Ishikawa (cell line): ENCODE results near the gene CDH13.

Experiments
- CEBPB ChIP-seq: IDR thresholded peaks from 2 replicates; pipeline ENCODE4 v1.6.1; 2012
- CREB1 ChIP-seq: IDR thresholded peaks from 2 replicates; pipeline ENCODE4 v1.6.1; 2012; ENCODE audit warnings: low read depth
- EP300 ChIP-seq: IDR thresholded peaks from 2 replicates; pipeline ENCODE4 v1.6.1; 2012; ENCODE audit warnings: borderline replicate concordance
- FOXM1 ChIP-seq: IDR thresholded peaks from 2 replicates; pipeline ENCODE4 v1.6.1; 2012; ENCODE audit warnings: low read depth, borderline replicate concordance
- NFIC ChIP-seq: IDR thresholded peaks from 2 replicates; pipeline ENCODE4 v1.6.1; 2012
- RAD21 ChIP-seq: IDR thresholded peaks from 2 replicates; pipeline ENCODE4 v1.6.1; 2012; ENCODE audit warnings: low read depth
- TAF1 ChIP-seq: IDR thresholded peaks from 2 replicates; pipeline ENCODE4 v1.6.1; 2012; ENCODE audit warnings: low read depth, mild to moderate bottlenecking
- TCF12 ChIP-seq: IDR thresholded peaks from 2 replicates; pipeline ENCODE4 v1.6.1; 2012; ENCODE audit warnings: low read depth
- TEAD4 ChIP-seq: IDR thresholded peaks from 2 replicates; pipeline ENCODE4 v1.6.1; 2012
- YY1 ChIP-seq: IDR thresholded peaks from 2 replicates; pipeline ENCODE4 v1.6.1; 2012; ENCODE audit warnings: low read depth
- TF ChIP-seq, protein P1 (sequence below): IDR thresholded peaks from 2 replicates; pipeline ENCODE4 v1.6.1; 2012; ENCODE audit warnings: low read depth, mild to moderate bottlenecking
- TF ChIP-seq, protein P2 (sequence below): IDR thresholded peaks from 2 replicates; pipeline ENCODE4 v1.6.1; 2012
- TF ChIP-seq, protein P3 (sequence below): IDR thresholded peaks from 2 replicates; pipeline ENCODE4 v1.6.1; 2012

DNA sequence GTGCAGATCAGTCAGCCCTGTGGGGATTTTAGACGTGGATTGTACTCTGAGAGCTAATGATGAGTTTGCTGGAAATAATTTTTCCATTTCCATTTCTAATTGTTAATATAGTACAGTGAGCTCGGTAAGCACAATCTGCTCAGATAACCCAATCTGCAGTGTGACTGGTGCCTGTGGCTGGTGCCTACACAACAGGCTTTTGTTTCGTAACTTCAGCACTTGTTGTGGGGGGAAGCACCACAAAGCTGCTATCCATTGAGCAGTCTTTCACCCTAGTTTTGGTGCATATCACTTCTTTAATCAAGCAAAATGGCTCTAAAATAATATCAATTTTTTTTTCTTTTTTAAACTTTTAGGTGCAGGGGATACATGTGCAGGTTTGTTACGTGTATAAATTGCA, 646.1 kb downstream of the CDH13 start:
- no peak for TF ChIP-seq YY1
- no peak for TF ChIP-seq EP300
- TF ChIP-seq, protein P1, sequence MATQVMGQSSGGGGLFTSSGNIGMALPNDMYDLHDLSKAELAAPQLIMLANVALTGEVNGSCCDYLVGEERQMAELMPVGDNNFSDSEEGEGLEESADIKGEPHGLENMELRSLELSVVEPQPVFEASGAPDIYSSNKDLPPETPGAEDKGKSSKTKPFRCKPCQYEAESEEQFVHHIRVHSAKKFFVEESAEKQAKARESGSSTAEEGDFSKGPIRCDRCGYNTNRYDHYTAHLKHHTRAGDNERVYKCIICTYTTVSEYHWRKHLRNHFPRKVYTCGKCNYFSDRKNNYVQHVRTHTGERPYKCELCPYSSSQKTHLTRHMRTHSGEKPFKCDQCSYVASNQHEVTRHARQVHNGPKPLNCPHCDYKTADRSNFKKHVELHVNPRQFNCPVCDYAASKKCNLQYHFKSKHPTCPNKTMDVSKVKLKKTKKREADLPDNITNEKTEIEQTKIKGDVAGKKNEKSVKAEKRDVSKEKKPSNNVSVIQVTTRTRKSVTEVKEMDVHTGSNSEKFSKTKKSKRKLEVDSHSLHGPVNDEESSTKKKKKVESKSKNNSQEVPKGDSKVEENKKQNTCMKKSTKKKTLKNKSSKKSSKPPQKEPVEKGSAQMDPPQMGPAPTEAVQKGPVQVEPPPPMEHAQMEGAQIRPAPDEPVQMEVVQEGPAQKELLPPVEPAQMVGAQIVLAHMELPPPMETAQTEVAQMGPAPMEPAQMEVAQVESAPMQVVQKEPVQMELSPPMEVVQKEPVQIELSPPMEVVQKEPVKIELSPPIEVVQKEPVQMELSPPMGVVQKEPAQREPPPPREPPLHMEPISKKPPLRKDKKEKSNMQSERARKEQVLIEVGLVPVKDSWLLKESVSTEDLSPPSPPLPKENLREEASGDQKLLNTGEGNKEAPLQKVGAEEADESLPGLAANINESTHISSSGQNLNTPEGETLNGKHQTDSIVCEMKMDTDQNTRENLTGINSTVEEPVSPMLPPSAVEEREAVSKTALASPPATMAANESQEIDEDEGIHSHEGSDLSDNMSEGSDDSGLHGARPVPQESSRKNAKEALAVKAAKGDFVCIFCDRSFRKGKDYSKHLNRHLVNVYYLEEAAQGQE = no peak
- TF ChIP-seq TEAD4 = no peak
- no peak for TF ChIP-seq RAD21
- no peak for TF ChIP-seq NFIC
- TF ChIP-seq TAF1 = no peak
- TF ChIP-seq TCF12 = no peak
- TF ChIP-seq, protein P2, sequence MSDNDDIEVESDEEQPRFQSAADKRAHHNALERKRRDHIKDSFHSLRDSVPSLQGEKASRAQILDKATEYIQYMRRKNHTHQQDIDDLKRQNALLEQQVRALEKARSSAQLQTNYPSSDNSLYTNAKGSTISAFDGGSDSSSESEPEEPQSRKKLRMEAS = no peak
- TF ChIP-seq FOXM1 = no peak
- no peak for TF ChIP-seq CEBPB
- TF ChIP-seq, protein P3, sequence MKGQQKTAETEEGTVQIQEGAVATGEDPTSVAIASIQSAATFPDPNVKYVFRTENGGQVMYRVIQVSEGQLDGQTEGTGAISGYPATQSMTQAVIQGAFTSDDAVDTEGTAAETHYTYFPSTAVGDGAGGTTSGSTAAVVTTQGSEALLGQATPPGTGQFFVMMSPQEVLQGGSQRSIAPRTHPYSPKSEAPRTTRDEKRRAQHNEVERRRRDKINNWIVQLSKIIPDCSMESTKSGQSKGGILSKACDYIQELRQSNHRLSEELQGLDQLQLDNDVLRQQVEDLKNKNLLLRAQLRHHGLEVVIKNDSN = no peak
- TF ChIP-seq CREB1 = no peak
